HG03159 (cell line): ENCODE data around the gene TBX5.

Experiments used
- ATAC-seq: cut with Tn5 transposase; IDR thresholded peaks from one replicate; pipeline ENCODE4 v1.9.1; 2021; ENCODE audit warnings: mild to moderate bottlenecking, moderate library complexity; ENCODE audit not compliant: unreplicated experiment

The TBX5 gene

GRCh38 chr12:114406984-114407841, 1.3 kb upstream of the TBX5 start:
- no peak for ATAC-seq

- no peak for ATAC-seq
Observed at GRCh38 chr12:114406316-114406983, 506 bp upstream of the TBX5 start.

GRCh38 chr12:114404926-114405518, 922 bp downstream of the TBX5 start:
- no peak for ATAC-seq

- no peak for ATAC-seq
Observed at GRCh38 chr12:114404083-114404925, 1.6 kb downstream of the TBX5 start.

GRCh38 chr12:114403690-114404066, 2.3 kb downstream of the TBX5 start:
- no peak for ATAC-seq

- no peak for ATAC-seq
Observed at GRCh38 chr12:114403011-114403689, 2.8 kb downstream of the TBX5 start.

GRCh38 chr12:114402084-114402717, 3.7 kb downstream of the TBX5 start:
- no peak for ATAC-seq

GRCh38 chr12:114401328-114402083, 4.4 kb downstream of the TBX5 start:
- ATAC-seq, result no peak

GRCh38 chr12:114400925-114401324, 5.0 kb downstream of the TBX5 start:
- no peak for ATAC-seq

- ATAC-seq, result no peak
Observed at GRCh38 chr12:114400361-114400811, 5.6 kb downstream of the TBX5 start.

GRCh38 chr12:114399664-114400211, 6.2 kb downstream of the TBX5 start:
- no peak for ATAC-seq

GRCh38 chr12:114397978-114398881, 7.7 kb downstream of the TBX5 start:
- ATAC-seq, result no peak

- ATAC-seq, result no peak
Observed at GRCh38 chr12:114396869-114397719, 8.8 kb downstream of the TBX5 start.

GRCh38 chr12:114396153-114396868, 9.6 kb downstream of the TBX5 start:
- ATAC-seq, result no peak

GRCh38 chr12:114395755-114396152, 10.2 kb downstream of the TBX5 start:
- ATAC-seq, result no peak

- ATAC-seq, result no peak
Observed at GRCh38 chr12:114395233-114395632, 10.7 kb downstream of the TBX5 start.
